ENCODE results near the gene RAPGEF5. TPM values are rescaled to one million over a fixed set of nuclear protein-coding genes. Genes with fewer than 3 reads are reported as not detected.

RAPGEF5 gene
- polyA plus RNA-seq, 1 donor (not counting 4 experiments of a cell fraction or from before 2014, with no cell fraction given) = 2.1 TPM

DNA sequence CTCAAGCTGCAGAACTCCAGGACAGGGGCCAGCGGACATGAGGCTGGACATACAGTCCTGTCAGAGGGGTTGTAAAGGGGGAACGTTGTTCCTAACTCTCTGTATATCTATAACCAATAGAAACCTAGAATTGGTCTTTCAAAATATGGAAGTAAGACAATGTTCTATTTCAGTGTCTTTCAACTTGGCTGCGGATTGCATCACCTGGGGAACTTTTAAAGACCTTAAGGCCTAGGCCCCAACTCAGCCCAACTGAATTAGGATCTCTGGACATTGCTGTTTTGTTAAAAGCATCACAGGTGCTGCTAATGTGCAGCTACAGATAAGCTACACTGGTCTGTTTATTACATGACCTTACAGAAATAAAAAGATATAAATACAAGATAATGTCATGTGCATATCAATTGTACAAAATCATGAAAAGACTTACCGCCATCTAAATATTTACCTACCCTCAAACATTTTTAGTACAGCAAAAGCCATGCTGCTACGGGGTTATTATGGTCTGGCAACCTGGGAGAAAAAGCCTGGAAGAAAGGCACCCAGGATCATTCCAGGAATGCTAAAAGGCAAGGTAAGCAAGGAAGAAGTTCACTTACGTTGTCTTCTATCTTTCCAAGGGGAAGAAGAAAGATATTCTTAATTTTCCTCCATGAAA is 169.1 kb downstream of the RAPGEF5 start:
- dilution Hi-C loops (cut with MboI; ENCODE audit: extremely low pct_ligation_motif_present, low sequenced_read_pairs) = no loop called here
- Histone ChIP-seq H3K9me1 (ENCODE audit: control insufficient read depth, extremely low read depth, insufficient read depth, low read length) (no peaks in the 10 kb centered on the region), H3K27me3 (ENCODE audit: control insufficient read depth, extremely low read depth, insufficient read depth, low read length) (no peaks in the 10 kb centered on the region), H2AFZ (ENCODE audit: control insufficient read depth, low read length) (no peak overlapping the region), H3K4me2 (ENCODE audit: control insufficient read depth, extremely low read depth, insufficient read depth, low read depth, low read length) (no peak overlapping the region), H3K27ac (ENCODE audit: control insufficient read depth, insufficient read depth, low read length) (no peak overlapping the region), H4K20me1 (ENCODE audit: control insufficient read depth, extremely low read depth, insufficient read depth, low read length) (no peaks in the 10 kb centered on the region), H3K4me3 (ENCODE audit: control insufficient read depth in 2 of 3, extremely low read depth in 1 of 3, insufficient read depth in 2 of 3, low read depth in 1 of 3, low read length in 3 of 3) (no peak overlapping the region), H3K36me3 (ENCODE audit: control insufficient read depth in 2 of 2, extremely low read depth in 1 of 2, insufficient read depth in 2 of 2, low read length in 2 of 2) (no peaks in the 10 kb centered on the region), H3K9ac (ENCODE audit: control insufficient read depth, extremely low read depth, insufficient read depth, low read length) (no peak overlapping the region), H3K9me3 (ENCODE audit: control insufficient read depth, low read depth, low read length) (no peaks in the 10 kb centered on the region), H3K4me1 (ENCODE audit: control insufficient read depth, extremely low read depth, insufficient read depth, low read length) (no peaks in the 10 kb centered on the region), H3K79me2 (ENCODE audit: control insufficient read depth, insufficient read depth, low read length) (no peaks in the 10 kb centered on the region)
- FAIRE-seq (peak; percentile 23), DNase-seq (ENCODE audit: low read depth, low spot score) (no peak)
- TF ChIP-seq, protein P1, sequence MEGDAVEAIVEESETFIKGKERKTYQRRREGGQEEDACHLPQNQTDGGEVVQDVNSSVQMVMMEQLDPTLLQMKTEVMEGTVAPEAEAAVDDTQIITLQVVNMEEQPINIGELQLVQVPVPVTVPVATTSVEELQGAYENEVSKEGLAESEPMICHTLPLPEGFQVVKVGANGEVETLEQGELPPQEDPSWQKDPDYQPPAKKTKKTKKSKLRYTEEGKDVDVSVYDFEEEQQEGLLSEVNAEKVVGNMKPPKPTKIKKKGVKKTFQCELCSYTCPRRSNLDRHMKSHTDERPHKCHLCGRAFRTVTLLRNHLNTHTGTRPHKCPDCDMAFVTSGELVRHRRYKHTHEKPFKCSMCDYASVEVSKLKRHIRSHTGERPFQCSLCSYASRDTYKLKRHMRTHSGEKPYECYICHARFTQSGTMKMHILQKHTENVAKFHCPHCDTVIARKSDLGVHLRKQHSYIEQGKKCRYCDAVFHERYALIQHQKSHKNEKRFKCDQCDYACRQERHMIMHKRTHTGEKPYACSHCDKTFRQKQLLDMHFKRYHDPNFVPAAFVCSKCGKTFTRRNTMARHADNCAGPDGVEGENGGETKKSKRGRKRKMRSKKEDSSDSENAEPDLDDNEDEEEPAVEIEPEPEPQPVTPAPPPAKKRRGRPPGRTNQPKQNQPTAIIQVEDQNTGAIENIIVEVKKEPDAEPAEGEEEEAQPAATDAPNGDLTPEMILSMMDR (optimal IDR thresholded peaks at IDR 0.05 in 1 of 3, IDR thresholded peaks at IDR 0.05 in 1 of 3, conservative IDR thresholded peaks at IDR 0.05 in 1 of 3; ENCODE audit: extremely low read depth in 1 of 3, insufficient read depth in 2 of 3, low read length in 3 of 3) = no peak
- no peak for TF ChIP-seq EZH2 (IDR thresholded peaks at IDR 0.05; ENCODE audit: low read length)

DNA sequence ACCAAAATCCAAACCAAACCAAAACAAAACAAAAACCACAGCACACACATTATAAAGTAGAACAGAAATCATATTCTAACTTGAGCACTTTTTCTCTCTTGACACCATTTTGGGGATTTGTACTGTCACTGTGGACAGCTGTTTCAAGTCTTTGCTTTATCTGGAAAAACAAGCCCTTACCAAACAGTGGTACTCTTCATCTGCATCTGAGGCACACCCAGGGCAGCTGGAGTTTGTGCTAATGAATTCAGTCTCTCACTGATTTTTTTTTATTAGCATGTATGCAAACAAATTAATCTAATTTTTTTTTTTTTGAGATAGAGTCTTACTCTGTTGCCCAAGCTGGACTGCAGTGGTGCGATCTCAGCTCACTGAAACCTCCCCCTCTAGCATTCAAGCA is 171.4 kb downstream of the RAPGEF5 start:
- Histone ChIP-seq H3K79me2 (ENCODE audit: control insufficient read depth, insufficient read depth, low read length) (no peaks in the 10 kb centered on the region), H3K9me1 (ENCODE audit: control insufficient read depth, extremely low read depth, insufficient read depth, low read length) (no peaks in the 10 kb centered on the region), H4K20me1 (ENCODE audit: control insufficient read depth, extremely low read depth, insufficient read depth, low read length) (no peaks in the 10 kb centered on the region), H3K36me3 (ENCODE audit: control insufficient read depth in 2 of 2, extremely low read depth in 1 of 2, insufficient read depth in 2 of 2, low read length in 2 of 2) (no peaks in the 10 kb centered on the region), H3K4me3 (ENCODE audit: control insufficient read depth in 2 of 3, extremely low read depth in 1 of 3, insufficient read depth in 2 of 3, low read depth in 1 of 3, low read length in 3 of 3) (no peak overlapping the region), H3K9ac (ENCODE audit: control insufficient read depth, extremely low read depth, insufficient read depth, low read length) (no peak overlapping the region), H3K27me3 (ENCODE audit: control insufficient read depth, extremely low read depth, insufficient read depth, low read length) (no peaks in the 10 kb centered on the region), H3K9me3 (ENCODE audit: control insufficient read depth, low read depth, low read length) (no peaks in the 10 kb centered on the region), H3K4me2 (ENCODE audit: control insufficient read depth, extremely low read depth, insufficient read depth, low read depth, low read length) (no peak overlapping the region), H3K4me1 (ENCODE audit: control insufficient read depth, extremely low read depth, insufficient read depth, low read length) (no peaks in the 10 kb centered on the region), H2AFZ (ENCODE audit: control insufficient read depth, low read length) (no peak overlapping the region), H3K27ac (ENCODE audit: control insufficient read depth, insufficient read depth, low read length) (no peak overlapping the region)
- dilution Hi-C loops (cut with MboI; ENCODE audit: extremely low pct_ligation_motif_present, low sequenced_read_pairs) = no loop called here
- TF ChIP-seq, protein P1 (optimal IDR thresholded peaks at IDR 0.05 in 1 of 3, IDR thresholded peaks at IDR 0.05 in 1 of 3, conservative IDR thresholded peaks at IDR 0.05 in 1 of 3; ENCODE audit: extremely low read depth in 1 of 3, insufficient read depth in 2 of 3, low read length in 3 of 3) = no peak
- no peak for TF ChIP-seq EZH2 (IDR thresholded peaks at IDR 0.05; ENCODE audit: low read length)
- DNase-seq (ENCODE audit: low read depth, low spot score) (no peak), FAIRE-seq (no peak)

All from keratinocyte (primary cell).